Posterior vena cava (tissue), 2 donors: ENCODE results near the gene RFPL3. TPM values are rescaled to one million over a fixed set of nuclear protein-coding genes. Genes with fewer than 3 reads are reported as not detected.
A peak's percentile ranks its signal among the peaks of the same experiment; 100 is the strongest.
"Not testable (repeated sequence)": the region's sequence is repeated elsewhere in the genome, so short reads cannot be mapped to it uniquely, and the experiment has no call there.

ENCODE experiments used
- DNase-seq: peaks from one replicate; pipeline ENCODE4 v3.0.0-alpha.2; 2020; ENCODE audit warnings: low spot score
- intact Hi-C, 2 donors: fragments of 100-400 bp; cut with DNase I; formaldehyde crosslinking; loops; one replicate each; pipeline versions ENCODE4 v1.14.1 to v1.14.2; 2022 to 2023
- total RNA-seq, 2 donors: library from RNA; stranded (reverse); fragmentation: NEBNext Ultra II Directional; extraction: Animal tissue kit (Norgen Biotek cat#: 25700); gene quantifications; one replicate each; pipeline ENCODE4 v1.2.1, GENCODE V29; 2021
- donor health status: DM: yes; HTN: yes; CAD: no.
- donor health status: DM: yes; HTN: yes; CAD: no.

RFPL3 gene
- total RNA-seq, 2 donors from 2014 or later, result not detected

DNA sequence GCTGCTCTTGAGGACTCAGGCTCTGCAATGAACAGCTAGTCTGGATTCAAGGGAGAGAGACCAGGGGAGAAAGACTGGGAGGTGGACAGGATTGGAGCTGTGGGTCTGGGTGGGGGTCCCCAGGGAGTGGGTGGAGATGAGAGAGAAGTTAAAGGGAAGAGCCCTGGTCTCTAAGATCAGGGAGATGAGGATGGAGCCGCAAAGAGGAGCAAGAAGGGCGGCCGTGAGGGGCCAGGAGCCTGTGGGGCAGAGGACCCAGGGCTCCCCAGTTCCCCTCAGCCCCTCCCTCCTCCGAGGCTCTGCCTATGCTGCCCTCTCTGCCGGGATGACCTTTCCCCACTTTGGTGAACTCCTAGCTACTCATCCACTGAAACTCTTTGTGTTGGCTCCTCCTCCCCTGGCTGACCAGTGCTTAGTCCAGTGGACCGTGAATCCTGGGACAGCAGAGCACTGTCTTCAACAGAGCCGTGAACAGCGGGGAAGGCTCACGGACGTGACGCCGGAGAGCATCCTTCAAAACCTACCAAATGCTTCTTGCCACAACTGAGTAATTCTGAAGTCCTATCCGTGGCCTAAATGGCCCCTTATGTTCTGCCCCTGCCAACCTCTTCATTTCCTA, 16.4 kb upstream of the RFPL3 start:
- DNase-seq, result no peak

GRCh38 chr22:32342977-32343376, 14.7 kb upstream of the RFPL3 start:
- intact Hi-C loops, result no loop called here
- no peak for DNase-seq

More for the DNA sequence above, 16.4 kb upstream of the RFPL3 start:
- intact Hi-C loops, result no loop called here

GRCh38 chr22:32343941-32344340, 13.7 kb upstream of the RFPL3 start:
- DNase-seq, result no peak
- intact Hi-C loops, result no loop called here

- peak; percentile 59 for DNase-seq
Observed at GRCh38 chr22:32348031-32348611, 9.5 kb upstream of the RFPL3 start.

DNA sequence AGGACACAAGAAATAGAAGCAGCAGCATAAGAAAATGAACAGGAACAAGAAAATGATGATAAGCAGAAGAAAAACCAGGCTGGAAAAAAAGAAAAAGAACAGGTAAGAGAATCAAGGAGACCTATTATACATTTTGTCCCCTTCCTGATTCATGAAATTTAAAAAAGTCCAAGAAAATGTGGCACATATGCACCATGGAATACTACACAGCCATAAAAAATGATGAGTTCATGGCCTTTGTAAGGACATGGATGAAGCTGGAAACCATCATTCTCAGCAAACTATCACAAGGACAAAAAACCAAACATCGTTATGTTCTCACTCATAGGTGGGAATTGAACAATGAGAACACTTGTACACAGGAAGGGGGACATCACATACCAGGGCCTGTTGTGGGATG, 5.8 kb upstream of the RFPL3 start:
- DNase-seq, intact Hi-C loops: not testable (repeated sequence)

More at GRCh38 chr22:32348031-32348611, 9.5 kb upstream of the RFPL3 start:
- intact Hi-C loops, result no loop called here

GRCh38 chr22:32352681-32353080, 5.0 kb upstream of the RFPL3 start:
- DNase-seq, result no peak
- intact Hi-C loops, result no loop called here

- DNase-seq, result no peak
- intact Hi-C loops, result no loop called here
Observed at GRCh38 chr22:32353292-32353691, 4.4 kb upstream of the RFPL3 start.

DNA sequence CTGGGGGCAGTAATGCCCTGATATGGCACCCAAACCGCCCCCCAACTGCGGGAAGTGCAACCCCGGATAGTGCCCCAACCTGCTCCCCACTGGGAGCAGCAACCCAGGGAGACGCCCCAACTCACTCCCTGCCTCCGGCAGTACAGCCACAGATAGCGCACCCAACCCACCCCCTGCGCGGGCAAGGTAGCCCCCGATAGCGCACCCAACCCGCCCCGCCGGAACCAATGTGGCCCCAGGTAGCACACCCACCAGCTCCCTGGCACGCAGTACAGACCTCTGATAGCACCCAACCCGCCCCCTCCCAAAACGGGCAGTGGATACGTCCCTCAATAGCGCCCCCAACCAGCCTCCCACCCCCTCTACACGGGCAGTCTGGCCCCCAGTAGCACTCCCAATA, 3.8 kb upstream of the RFPL3 start:
- DNase-seq, result no peak
- intact Hi-C loops, result no loop called here

- DNase-seq, result no peak
- intact Hi-C loops, result no loop called here
Observed at GRCh38 chr22:32354360-32355351, 3.0 kb upstream of the RFPL3 start.

GRCh38 chr22:32355760-32356159, 1.9 kb upstream of the RFPL3 start:
- DNase-seq, result no peak
- intact Hi-C loops, result no loop called here

GRCh38 chr22:32360096-32360495, 2.4 kb downstream of the RFPL3 start:
- intact Hi-C loops, DNase-seq: not testable (repeated sequence)

DNA sequence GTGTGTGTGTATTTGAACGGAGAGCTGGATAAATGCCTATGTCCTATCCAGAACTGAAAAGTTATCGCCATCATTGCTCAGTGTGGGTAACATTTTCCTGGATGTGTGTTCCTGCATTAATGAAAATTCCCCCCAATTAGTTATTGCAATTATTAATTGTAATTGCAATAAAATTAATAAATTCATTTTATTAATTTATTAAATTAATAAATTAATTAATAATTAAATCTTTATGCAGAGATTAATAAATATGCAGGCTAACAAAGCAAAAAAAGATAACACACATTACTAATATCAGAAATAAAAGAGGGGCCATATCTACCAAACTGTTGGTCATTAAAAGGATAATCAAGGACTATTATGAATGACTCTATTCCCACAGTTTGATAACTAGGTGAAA, 3.6 kb downstream of the RFPL3 start:
- no peak for DNase-seq
- intact Hi-C loops, result no loop called here

DNA sequence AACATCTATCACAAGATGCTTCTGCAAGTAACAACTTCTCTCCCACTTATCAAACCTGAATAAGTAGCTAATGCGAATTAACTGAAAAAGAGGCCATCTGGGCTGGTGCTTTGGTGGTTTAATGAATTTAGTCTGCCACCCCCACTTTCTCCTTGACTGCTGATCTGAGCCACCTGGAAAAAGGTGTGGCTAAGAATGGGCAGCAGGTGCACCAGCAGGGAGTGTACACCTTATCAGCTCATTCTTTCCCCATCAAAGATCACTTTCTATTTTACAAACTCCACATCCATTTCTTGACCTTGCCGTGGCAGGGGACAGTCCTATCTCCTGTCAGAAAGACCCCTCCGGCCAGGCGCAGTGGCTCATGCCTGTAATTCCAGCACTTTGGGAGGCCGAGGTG, 6.5 kb downstream of the RFPL3 start:
- DNase-seq, result no peak
- intact Hi-C loops, result no loop called here

DNA sequence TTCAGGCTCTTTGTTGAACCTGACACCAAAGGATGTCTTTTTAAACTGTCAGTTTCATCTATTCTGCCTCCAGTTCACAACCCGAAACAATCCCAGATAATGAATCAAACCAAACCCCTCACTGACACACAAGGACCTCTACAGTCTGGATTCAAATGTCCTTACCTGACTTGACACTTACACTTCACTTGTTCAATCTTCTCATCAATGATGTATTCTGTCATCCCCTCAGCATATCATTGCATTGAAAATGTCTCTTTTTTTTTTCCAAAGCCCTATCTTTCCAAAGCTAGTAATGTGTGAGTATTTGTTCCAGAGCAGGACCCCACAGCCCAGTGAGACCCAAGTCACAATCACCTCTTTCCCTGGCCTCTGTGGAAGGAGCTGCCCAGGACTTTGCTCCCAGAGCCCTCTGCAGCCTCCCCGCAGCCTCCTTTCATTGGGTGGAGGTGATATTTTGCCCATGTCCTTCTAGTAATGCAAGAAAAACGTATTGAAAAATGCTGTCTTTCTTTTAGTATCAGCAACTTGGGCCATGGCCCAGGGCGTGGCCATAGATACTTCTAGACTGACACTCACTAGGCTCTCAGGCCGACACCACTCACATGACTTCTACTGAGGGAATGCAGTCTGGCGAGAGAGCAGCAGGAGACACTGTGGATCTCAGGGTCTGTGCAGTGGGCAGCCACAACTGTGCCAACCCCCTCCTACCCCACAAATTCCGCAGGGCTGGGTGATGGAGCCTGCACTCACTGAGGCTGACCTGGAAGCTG, 18.2 kb downstream of the RFPL3 start:
- intact Hi-C loops, result loop anchor here in 1 of 2 donors (10.0 kb wide), 1 partner anchor 59 kb away; no protein-coding TSS in a partner anchor
- DNase-seq, result no peak

DNA sequence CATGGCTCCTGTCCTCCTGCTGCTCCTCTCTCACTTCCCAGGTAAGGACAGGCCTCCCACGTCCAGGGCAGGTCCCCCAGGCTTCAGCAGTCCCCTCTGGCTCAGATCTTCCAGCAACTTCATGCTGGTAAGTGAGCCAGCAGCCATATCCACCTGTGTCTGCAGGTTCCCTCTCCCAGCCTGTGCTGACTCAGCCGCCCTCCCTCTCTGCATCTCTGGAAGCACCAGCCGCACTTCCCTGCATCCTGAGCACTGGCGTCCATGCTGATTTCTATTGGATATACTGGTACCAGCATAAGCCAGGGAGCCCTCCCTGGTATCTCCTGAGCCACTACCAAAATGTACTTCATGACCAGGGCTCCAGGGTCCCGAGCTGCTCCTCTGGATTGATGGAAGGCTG, 19.0 kb downstream of the RFPL3 start:
- no peak for DNase-seq
- intact Hi-C loops, result loop anchor here in 1 of 2 donors (10.0 kb wide), 1 partner anchor 58 kb away; no protein-coding TSS in a partner anchor

- intact Hi-C loops, result loop anchor here in 1 of 2 donors (10.0 kb wide), 1 partner anchor 56 kb away; no protein-coding TSS in a partner anchor
- DNase-seq, result no peak
Observed at GRCh38 chr22:32378707-32379272, 21.1 kb downstream of the RFPL3 start.

DNA sequence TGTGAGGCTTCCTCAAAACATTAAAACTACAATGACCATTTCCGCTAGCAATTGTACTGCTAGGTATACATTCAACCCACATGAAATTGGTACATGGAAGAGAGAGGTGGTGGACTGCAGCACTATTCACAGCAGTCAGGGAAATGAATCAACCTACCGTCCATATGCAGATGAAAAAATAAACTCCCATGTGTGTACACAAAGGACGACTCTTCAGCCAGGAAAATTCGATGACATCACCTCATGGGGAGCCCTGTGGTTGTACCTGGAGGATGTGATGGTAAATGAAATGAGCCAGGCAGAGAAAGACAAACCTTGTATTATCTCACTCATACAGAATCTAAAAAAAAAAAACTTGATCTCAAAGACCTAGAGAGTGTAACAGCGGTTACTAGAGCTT, 23.3 kb downstream of the RFPL3 start:
- no peak for DNase-seq
- intact Hi-C loops, result no loop called here

DNA sequence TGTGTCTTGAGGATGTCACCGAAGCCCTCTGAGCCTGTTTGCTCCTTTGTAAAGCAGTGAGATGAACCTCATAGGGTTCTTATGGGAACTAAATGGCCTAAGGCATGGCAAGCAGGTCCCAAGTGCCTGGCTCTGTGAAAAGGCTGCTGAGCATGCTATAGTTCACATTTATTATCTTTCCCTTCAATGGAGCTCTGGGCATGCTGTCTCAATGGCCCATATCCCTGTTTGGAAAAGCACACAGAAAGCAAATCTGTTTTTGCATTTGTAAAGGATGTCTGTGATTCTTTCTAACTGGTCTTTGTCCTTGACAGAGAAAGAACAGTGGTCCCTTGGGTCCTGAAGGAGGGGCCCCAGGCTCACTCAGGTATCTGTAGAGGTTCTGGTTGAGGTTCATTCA, 28.0 kb downstream of the RFPL3 start:
- no peak for DNase-seq
- intact Hi-C loops, result no loop called here

GRCh38 chr22:32389685-32390084, 32.0 kb downstream of the RFPL3 start:
- intact Hi-C loops, result no loop called here
- no peak for DNase-seq
